GM23248 (cell line): ENCODE results near the gene ATXN7L1. TPM values are rescaled to one million over a fixed set of nuclear protein-coding genes. Genes with fewer than 3 reads are reported as not detected.
"Not testable (repeated sequence)": the region's sequence is repeated elsewhere in the genome, so short reads cannot be mapped to it uniquely, and the experiment has no call there.

ENCODE experiments used
- DNase-seq: peaks from one replicate; pipeline ENCODE4 v3.0.0-alpha.2; 2015
- H2AFZ ChIP-seq: fragments of 200-600 bp; sonication (generic); 2 replicates; pipeline ENCODE4 v1.6.1; 2016; ENCODE audit warnings: antibody characterized with exemption
- H3F3A ChIP-seq: fragments of 200-600 bp; sonication (generic); 2 replicates; pipeline ENCODE4 v1.6.1; 2016; ENCODE audit warnings: mild to moderate bottlenecking, antibody characterized with exemption, mixed run types; ENCODE audit not compliant: insufficient read depth
- H3K27ac ChIP-seq: fragments of 200-600 bp; sonication (generic); 2 replicates; pipeline ENCODE4 v1.5.1; 2016; ENCODE audit warnings: mild to moderate bottlenecking
- H3K27me3 ChIP-seq: fragments of 200-600 bp; sonication (generic); replicated peaks from 2 replicates; pipeline ENCODE4 v1.6.1; 2016; ENCODE audit warnings: mild to moderate bottlenecking; ENCODE audit not compliant: insufficient read depth
- H3K36me3 ChIP-seq: fragments of 200-600 bp; sonication (generic); 2 replicates; pipeline ENCODE4 v1.6.1; 2016; ENCODE audit warnings: low read depth, mild to moderate bottlenecking
- H3K4me1 ChIP-seq: fragments of 200-600 bp; sonication (generic); 2 replicates; pipeline ENCODE4 v1.6.1; 2016; ENCODE audit warnings: mild to moderate bottlenecking; ENCODE audit not compliant: insufficient read depth
- H3K4me2 ChIP-seq: fragments of 200-600 bp; sonication (generic); one replicate; pipeline ENCODE4 v1.6.1; 2016; ENCODE audit warnings: mild to moderate bottlenecking; ENCODE audit not compliant: unreplicated experiment
- H3K4me3 ChIP-seq: fragments of 200-600 bp; sonication (generic); 2 replicates; pipeline ENCODE4 v1.5.1; 2016; ENCODE audit warnings: mild to moderate bottlenecking
- H3K79me2 ChIP-seq: fragments of 200-600 bp; sonication (generic); 2 replicates; pipeline ENCODE4 v1.6.1; 2016; ENCODE audit warnings: mild to moderate bottlenecking; ENCODE audit not compliant: insufficient read depth
- H3K9ac ChIP-seq: fragments of 200-600 bp; sonication (generic); 2 replicates; pipeline ENCODE4 v1.6.1; 2016; ENCODE audit warnings: mild to moderate bottlenecking
- H3K9me2 ChIP-seq: fragments of 200-600 bp; sonication (generic); 2 replicates; pipeline ENCODE4 v1.6.1; 2016; ENCODE audit warnings: mixed run types, mild to moderate bottlenecking, moderate library complexity; ENCODE audit not compliant: insufficient read depth
- H3K9me3 ChIP-seq: fragments of 200-600 bp; sonication (generic); one replicate; pipeline ENCODE4 v1.6.1; 2017; ENCODE audit warnings: low read depth
- H4K20me1 ChIP-seq: fragments of 200-600 bp; sonication (generic); 2 replicates; pipeline ENCODE4 v1.6.0; 2016; ENCODE audit not compliant: insufficient read depth
- EZH2 ChIP-seq: fragments of 200-600 bp; sonication (generic); IDR thresholded peaks from 2 replicates; pipeline ENCODE4 v1.6.1; 2018; ENCODE audit warnings: antibody characterized with exemption, mild to moderate bottlenecking; ENCODE audit not compliant: insufficient read depth, poor library complexity, severe bottlenecking
- EZH2phosphoT487 ChIP-seq: fragments of 200-600 bp; sonication (generic); IDR thresholded peaks from 2 replicates; pipeline ENCODE4 v1.6.1; 2018; ENCODE audit warnings: antibody characterized with exemption, moderate library complexity, mild to moderate bottlenecking, low read depth; ENCODE audit not compliant: insufficient read depth
- WGBS, 2 experiments: methylation state at CpG; one replicate each; pipeline ENCODE4 v1.1.6; 2015 to 2017; ENCODE audit warnings: low lambda C conversion rate in 2 of 2, low coverage in 1 of 2; ENCODE audit errors: missing lambda C conversion rate in 2 of 2; 5-methylcytosine and 5-hydroxymethylcytosine counted together
- in situ Hi-C: fragments of 300-500 bp; cut with MboI; formaldehyde crosslinking; loops from 2 replicates; pipeline ENCODE4 v1.15.0; 2020
- polyA plus RNA-seq: library from polyadenylated mRNA; unstranded; fragments of >200 nt; fragmentation: Nextera tagmentation; extraction: Ambion mirVana; gene quantifications from 2 replicates; pipeline ENCODE4 v1.2.1, GENCODE V29; 2016
- total RNA-seq: library from RNA; depleted of rRNA; stranded (reverse); fragments of >200 nt; shearing (Covaris generic); gene quantifications from 2 replicates; pipeline ENCODE4 v1.2.3, GENCODE V29; 2014

The ATXN7L1 gene
- total and polyA plus RNA-seq, 2 experiments from 2014 or later = 3.7 to 4.5 TPM

GRCh38 chr7:105703207-105703930 is 173.0 kb downstream of the ATXN7L1 start:
- H3K79me2 ChIP-seq = no peaks in the 10 kb centered on the region
- no peaks in the 10 kb centered on the region for H4K20me1 ChIP-seq
- H3K9me2 ChIP-seq = no peaks in the 10 kb centered on the region
- no peak overlapping the region for H2AFZ ChIP-seq
- no peak overlapping the region for H3K27ac ChIP-seq
- TF ChIP-seq EZH2 (no peak), EZH2phosphoT487 (no peak)
- H3K9me3 ChIP-seq = no peaks in the 10 kb centered on the region
- no peak overlapping the region for H3K9ac ChIP-seq
- no peaks in the 10 kb centered on the region for H3K27me3 ChIP-seq
- no peaks in the 10 kb centered on the region for H3K36me3 ChIP-seq
- WGBS, 2 experiments = 85 to 90% methylated on average over 10 of the region's 10 CpGs
- H3K4me2 ChIP-seq = no peak overlapping the region
- in situ Hi-C loops = no loop called here
- no peak for DNase-seq
- H3K4me3 ChIP-seq = no peak overlapping the region
- no peaks in the 10 kb centered on the region for H3F3A ChIP-seq
- peaks cover 9% of the 10 kb centered on the region for H3K4me1 ChIP-seq

- in situ Hi-C loops = no loop called here
- H4K20me1 ChIP-seq = no peaks in the 10 kb centered on the region
- no peaks in the 10 kb centered on the region for H3K4me1 ChIP-seq
- no peaks in the 10 kb centered on the region for H3K79me2 ChIP-seq
- H3K36me3 ChIP-seq = no peaks in the 10 kb centered on the region
- H3K9ac ChIP-seq = no peak overlapping the region
- no peaks in the 10 kb centered on the region for H3K9me2 ChIP-seq
- no peak for DNase-seq
- WGBS, 2 experiments = 93 to 94% methylated on average over 8 of the region's 8 CpGs
- no peak overlapping the region for H2AFZ ChIP-seq
- H3K4me3 ChIP-seq = no peak overlapping the region
- TF ChIP-seq EZH2phosphoT487 (no peak), EZH2 (no peak)
- H3K9me3 ChIP-seq = no peaks in the 10 kb centered on the region
- H3F3A ChIP-seq = no peaks in the 10 kb centered on the region
- no peak overlapping the region for H3K27ac ChIP-seq
- no peak overlapping the region for H3K4me2 ChIP-seq
- H3K27me3 ChIP-seq = no peaks in the 10 kb centered on the region
Observed at GRCh38 chr7:105699568-105700236, 176.7 kb downstream of the ATXN7L1 start.

GRCh38 chr7:105698531-105698930 is 177.9 kb downstream of the ATXN7L1 start:
- in situ Hi-C loops = no loop called here
- H3K9ac ChIP-seq = no peak overlapping the region
- WGBS, 2 experiments = 85 to 90% methylated on average over 6 of the region's 6 CpGs
- H3K4me2 ChIP-seq = no peak overlapping the region
- no peak overlapping the region for H2AFZ ChIP-seq
- H3K27me3 ChIP-seq = no peaks in the 10 kb centered on the region
- DNase-seq = no peak
- H3K36me3 ChIP-seq = no peaks in the 10 kb centered on the region
- H3K4me3 ChIP-seq = no peak overlapping the region
- no peaks in the 10 kb centered on the region for H4K20me1 ChIP-seq
- no peaks in the 10 kb centered on the region for H3F3A ChIP-seq
- H3K9me2 ChIP-seq = no peaks in the 10 kb centered on the region
- no peak for TF ChIP-seq EZH2phosphoT487
- TF ChIP-seq EZH2 = no peak
- no peaks in the 10 kb centered on the region for H3K4me1 ChIP-seq
- H3K27ac ChIP-seq = no peak overlapping the region
- H3K79me2 ChIP-seq = no peaks in the 10 kb centered on the region
- no peaks in the 10 kb centered on the region for H3K9me3 ChIP-seq

- H3K4me1 ChIP-seq = no peaks in the 10 kb centered on the region
- H3K27ac ChIP-seq = no peak overlapping the region
- no peak overlapping the region for H3K9ac ChIP-seq
- no peaks in the 10 kb centered on the region for H3K36me3 ChIP-seq
- H3K4me3 ChIP-seq = no peak overlapping the region
- H3F3A ChIP-seq = no peaks in the 10 kb centered on the region
- H3K9me3 ChIP-seq = no peaks in the 10 kb centered on the region
- in situ Hi-C loops = no loop called here
- DNase-seq = no peak
- H3K27me3 ChIP-seq = no peaks in the 10 kb centered on the region
- H4K20me1 ChIP-seq = no peaks in the 10 kb centered on the region
- no peak for TF ChIP-seq EZH2phosphoT487
- no peak for TF ChIP-seq EZH2
- no peaks in the 10 kb centered on the region for H3K79me2 ChIP-seq
- WGBS, 2 experiments = 91 to 97% methylated on average over 5 of the region's 5 CpGs
- no peak overlapping the region for H3K4me2 ChIP-seq
- no peaks in the 10 kb centered on the region for H3K9me2 ChIP-seq
- H2AFZ ChIP-seq = no peak overlapping the region
Observed at GRCh38 chr7:105697753-105698152, 178.6 kb downstream of the ATXN7L1 start.

- H3F3A ChIP-seq, H3K27me3 ChIP-seq, H2AFZ ChIP-seq, H3K36me3 ChIP-seq, in situ Hi-C loops, DNase-seq, H3K9me3 ChIP-seq, H3K4me3 ChIP-seq, H3K79me2 ChIP-seq, H3K9ac ChIP-seq, H3K4me2 ChIP-seq, H3K9me2 ChIP-seq, H3K27ac ChIP-seq, H4K20me1 ChIP-seq, H3K4me1 ChIP-seq: not testable (repeated sequence)
- WGBS, 2 experiments = 84 to 85% methylated on average over 11 of the region's 11 CpGs
Observed at GRCh38 chr7:105697169-105697568, 179.2 kb downstream of the ATXN7L1 start.
